Smooth muscle cell (in vitro differentiated cells): ENCODE measurements around the gene COX17. TPM values are rescaled to one million over a fixed set of nuclear protein-coding genes. Genes with fewer than 3 reads are reported as not detected.

Experiments used
- DNase-seq: peaks from one replicate; lab custom pipeline; 2025; ENCODE audit not compliant: unreplicated experiment; lab: John Stamatoyannopoulos, UW
- H2AFZ ChIP-seq: fragments of 200-600 bp; sonication (generic); 2 replicates; pipeline ENCODE4 v1.6.0; 2016; ENCODE audit warnings: antibody characterized with exemption, low read depth, mild to moderate bottlenecking
- H3F3A ChIP-seq: fragments of 200-600 bp; sonication (generic); 2 replicates; pipeline ENCODE4 v1.6.0; 2017; ENCODE audit warnings: antibody characterized with exemption, low read depth
- H3K27ac ChIP-seq: fragments of 200-600 bp; sonication (generic); 2 replicates; pipeline ENCODE4 v1.5.1; 2016; ENCODE audit warnings: low read depth, mild to moderate bottlenecking
- H3K27me3 ChIP-seq: fragments of 200-600 bp; sonication (generic); 2 replicates; pipeline ENCODE4 v1.6.1; 2016; ENCODE audit warnings: low read depth, mild to moderate bottlenecking
- H3K36me3 ChIP-seq: fragments of 200-600 bp; sonication (generic); 2 replicates; pipeline ENCODE4 v1.5.1; 2016; ENCODE audit warnings: low read depth
- H3K4me1 ChIP-seq: fragments of 200-600 bp; sonication (generic); 2 replicates; pipeline ENCODE4 v1.5.1; 2016; ENCODE audit warnings: low read depth
- H3K4me2 ChIP-seq: fragments of 200-600 bp; sonication (generic); 2 replicates; pipeline ENCODE4 v1.6.0; 2016; ENCODE audit warnings: mild to moderate bottlenecking
- H3K4me3 ChIP-seq: fragments of 200-600 bp; sonication (generic); 2 replicates; pipeline ENCODE4 v1.5.1; 2016; ENCODE audit warnings: mild to moderate bottlenecking
- H3K79me2 ChIP-seq: fragments of 200-600 bp; sonication (generic); 2 replicates; pipeline ENCODE4 v1.6.0; 2016; ENCODE audit warnings: low read depth, mild to moderate bottlenecking
- H3K9ac ChIP-seq: fragments of 200-600 bp; sonication (generic); 2 replicates; pipeline ENCODE4 v1.6.0; 2016; ENCODE audit warnings: low read depth
- H3K9me3 ChIP-seq: fragments of 200-600 bp; sonication (generic); replicated peaks from 2 replicates; pipeline ENCODE4 v1.5.1; 2016; ENCODE audit warnings: low read depth
- H4K20me1 ChIP-seq: fragments of 200-600 bp; sonication (generic); 2 replicates; pipeline ENCODE4 v1.6.0; 2016; ENCODE audit warnings: low read depth
- WGBS: methylation state at CpG from one replicate; pipeline ENCODE4 v1.1.7; 2016; ENCODE audit warnings: low lambda C conversion rate; 5-methylcytosine and 5-hydroxymethylcytosine counted together
- polyA plus RNA-seq: library from polyadenylated mRNA; unstranded; fragments of >200 nt; fragmentation: Nextera tagmentation; extraction: Ambion mirVana; gene quantifications from 2 replicates; pipeline ENCODE4 v1.2.1, GENCODE V29; 2016
- total RNA-seq: library from RNA; depleted of rRNA; stranded (reverse); fragments of >200 nt; gene quantifications from 2 replicates; pipeline ENCODE4 v1.2.3, GENCODE V29; 2014
- TF ChIP-seq, protein P1 (sequence below): fragments of 200-600 bp; sonication (generic); IDR thresholded peaks from 2 replicates; pipeline ENCODE4 v1.5.1; 2017; ENCODE audit warnings: borderline replicate concordance, mild to moderate bottlenecking, antibody characterized with exemption; ENCODE audit not compliant: insufficient read depth, poor library complexity, severe bottlenecking

Gene COX17
- total and polyA plus RNA-seq, 2 experiments from 2014 or later, result 47.0 to 69.4 TPM

DNA sequence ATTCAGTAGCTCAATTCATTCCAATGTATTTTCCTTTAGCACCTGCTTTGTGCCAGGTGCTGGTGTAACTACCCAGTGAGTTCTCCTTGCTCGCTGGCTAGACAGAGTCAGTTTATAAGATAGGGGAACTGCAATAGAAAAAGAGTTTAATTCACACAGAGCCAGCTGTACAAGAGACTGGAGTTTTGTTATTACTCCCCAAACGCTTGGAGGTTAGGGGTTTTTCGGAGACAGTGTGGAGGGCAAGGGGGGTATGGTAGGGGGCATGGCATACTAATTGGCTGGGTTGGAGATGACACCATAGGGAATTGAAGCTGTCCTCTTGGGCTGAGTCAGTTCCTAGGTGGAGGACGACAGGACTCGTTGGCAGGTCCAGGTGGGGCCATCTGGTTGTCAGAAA, 20.2 kb upstream of the COX17 start:
- no peaks in the 10 kb centered on the region for H3K36me3 ChIP-seq
- H3K27ac ChIP-seq, result no peak overlapping the region
- H3F3A ChIP-seq, result no peaks in the 10 kb centered on the region
- no peak for DNase-seq
- H3K79me2 ChIP-seq, result no peaks in the 10 kb centered on the region
- H3K4me2 ChIP-seq, result no peak overlapping the region
- H3K9ac ChIP-seq, result no peak overlapping the region
- H3K4me1 ChIP-seq, result peaks cover 6% of the 10 kb centered on the region
- no peak overlapping the region for H3K4me3 ChIP-seq
- WGBS, result 92% methylated on average over 5 of the region's 5 CpGs
- H4K20me1 ChIP-seq, result no peaks in the 10 kb centered on the region
- H3K27me3 ChIP-seq, result no peaks in the 10 kb centered on the region
- H2AFZ ChIP-seq, result no peak overlapping the region
- TF ChIP-seq, protein P1, sequence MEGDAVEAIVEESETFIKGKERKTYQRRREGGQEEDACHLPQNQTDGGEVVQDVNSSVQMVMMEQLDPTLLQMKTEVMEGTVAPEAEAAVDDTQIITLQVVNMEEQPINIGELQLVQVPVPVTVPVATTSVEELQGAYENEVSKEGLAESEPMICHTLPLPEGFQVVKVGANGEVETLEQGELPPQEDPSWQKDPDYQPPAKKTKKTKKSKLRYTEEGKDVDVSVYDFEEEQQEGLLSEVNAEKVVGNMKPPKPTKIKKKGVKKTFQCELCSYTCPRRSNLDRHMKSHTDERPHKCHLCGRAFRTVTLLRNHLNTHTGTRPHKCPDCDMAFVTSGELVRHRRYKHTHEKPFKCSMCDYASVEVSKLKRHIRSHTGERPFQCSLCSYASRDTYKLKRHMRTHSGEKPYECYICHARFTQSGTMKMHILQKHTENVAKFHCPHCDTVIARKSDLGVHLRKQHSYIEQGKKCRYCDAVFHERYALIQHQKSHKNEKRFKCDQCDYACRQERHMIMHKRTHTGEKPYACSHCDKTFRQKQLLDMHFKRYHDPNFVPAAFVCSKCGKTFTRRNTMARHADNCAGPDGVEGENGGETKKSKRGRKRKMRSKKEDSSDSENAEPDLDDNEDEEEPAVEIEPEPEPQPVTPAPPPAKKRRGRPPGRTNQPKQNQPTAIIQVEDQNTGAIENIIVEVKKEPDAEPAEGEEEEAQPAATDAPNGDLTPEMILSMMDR, result no peak
- no peaks in the 10 kb centered on the region for H3K9me3 ChIP-seq

DNA sequence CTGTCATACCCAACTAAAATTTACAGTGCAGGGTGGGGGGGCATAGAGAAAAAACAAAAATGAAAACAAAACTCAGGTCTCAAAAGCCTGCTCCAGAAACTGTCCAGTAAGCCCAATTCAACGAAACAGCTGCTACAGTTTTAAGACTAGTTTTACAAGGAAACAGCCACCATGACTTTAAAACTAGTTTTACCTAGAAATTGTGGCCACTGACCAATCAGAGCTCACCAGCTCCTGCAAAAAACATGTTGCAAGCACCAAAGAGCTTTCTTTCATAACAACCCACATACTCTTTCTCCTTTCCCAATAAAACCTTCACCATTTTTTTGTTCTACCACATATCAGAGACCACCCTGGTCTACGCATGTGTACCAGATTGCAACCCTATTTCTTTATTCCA, 18.3 kb upstream of the COX17 start:
- TF ChIP-seq, protein P1, result no peak
- H3K79me2 ChIP-seq, result no peaks in the 10 kb centered on the region
- no peaks in the 10 kb centered on the region for H3F3A ChIP-seq
- no peak overlapping the region for H3K9ac ChIP-seq
- H3K4me3 ChIP-seq, result no peak overlapping the region
- DNase-seq, result no peak
- H2AFZ ChIP-seq, result no peak overlapping the region
- H3K4me1 ChIP-seq, result no peaks in the 10 kb centered on the region
- no peaks in the 10 kb centered on the region for H3K27me3 ChIP-seq
- no peak overlapping the region for H3K27ac ChIP-seq
- no peaks in the 10 kb centered on the region for H3K36me3 ChIP-seq
- WGBS, result 91% methylated on average over 2 of the region's 2 CpGs
- H3K4me2 ChIP-seq, result no peak overlapping the region
- H3K9me3 ChIP-seq, result no peaks in the 10 kb centered on the region
- H4K20me1 ChIP-seq, result no peaks in the 10 kb centered on the region

DNA sequence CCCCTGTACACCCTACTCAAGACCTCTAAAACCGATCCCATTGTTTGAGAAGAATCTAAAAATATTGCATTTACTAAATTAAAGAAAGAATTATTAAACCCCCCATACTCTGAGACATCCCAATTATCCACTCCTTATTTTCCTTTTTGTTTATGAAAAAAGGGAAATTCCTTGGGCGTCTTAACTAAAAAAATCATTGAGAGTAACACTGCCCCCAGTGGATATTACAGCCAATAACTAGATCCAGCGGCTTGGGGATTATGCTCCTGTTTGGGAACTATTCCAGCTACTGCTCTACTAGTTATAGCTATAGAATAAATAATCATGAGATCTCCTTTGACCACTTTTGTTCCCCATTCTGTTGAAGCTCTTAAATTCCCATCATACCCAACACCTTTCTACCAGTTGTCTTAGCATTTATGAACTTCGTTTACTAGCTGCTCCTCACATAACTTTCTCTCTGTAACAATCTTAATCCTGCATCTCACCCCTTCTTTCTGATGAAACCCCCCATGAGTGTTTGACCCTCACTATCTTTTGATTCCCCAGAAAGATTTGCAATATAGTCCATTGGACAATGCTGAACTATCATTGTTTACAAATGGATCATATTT, 12.9 kb upstream of the COX17 start:
- TF ChIP-seq, protein P1, result peak; percentile 45
- Histone ChIP-seq H4K20me1 (no peaks in the 10 kb centered on the region), H3K27ac (no peak overlapping the region), H3K9ac (no peak overlapping the region), H2AFZ (no peak overlapping the region), H3K79me2 (no peaks in the 10 kb centered on the region), H3K36me3 (no peaks in the 10 kb centered on the region), H3F3A (no peaks in the 10 kb centered on the region), H3K4me1 (no peaks in the 10 kb centered on the region), H3K4me3 (no peak overlapping the region), H3K4me2 (no peak overlapping the region), H3K9me3 (no peaks in the 10 kb centered on the region), H3K27me3 (no peaks in the 10 kb centered on the region)
- no peak for DNase-seq
- 48% methylated on average over 4 of the region's 4 CpGs for WGBS

DNA sequence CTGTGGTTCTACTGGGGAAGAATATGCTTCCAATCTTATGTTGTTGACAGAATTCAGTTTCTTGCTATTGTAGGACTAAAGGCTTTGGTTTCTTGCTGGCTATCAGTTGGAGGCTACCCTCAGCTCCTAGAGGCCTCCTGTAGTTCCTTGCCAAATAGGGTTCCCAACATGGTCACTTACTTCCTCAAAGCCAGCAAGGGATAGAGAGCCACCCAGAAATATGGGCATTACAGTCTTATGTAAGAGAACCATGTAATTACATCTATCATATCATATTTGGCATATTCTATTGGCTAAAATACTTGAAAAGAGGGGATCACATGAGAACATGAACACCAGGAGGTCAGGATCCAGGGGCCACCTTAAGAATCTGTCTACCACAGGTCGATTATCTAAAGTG, 6.2 kb upstream of the COX17 start:
- Histone ChIP-seq H3K4me1 (no peaks in the 10 kb centered on the region), H3K4me2 (no peak overlapping the region), H3K36me3 (no peaks in the 10 kb centered on the region), H3K79me2 (no peaks in the 10 kb centered on the region), H3K4me3 (no peak overlapping the region), H3K27ac (no peak overlapping the region), H3F3A (no peaks in the 10 kb centered on the region), H3K9ac (no peak overlapping the region), H3K27me3 (no peaks in the 10 kb centered on the region), H3K9me3 (no peaks in the 10 kb centered on the region), H4K20me1 (no peaks in the 10 kb centered on the region), H2AFZ (no peak overlapping the region)
- no peak for DNase-seq
- TF ChIP-seq, protein P1, result no peak
- WGBS, result 70% methylated on average over 1 of the region's 1 CpG
